ENCODE results near the gene RLF.

The RLF gene

DNA sequence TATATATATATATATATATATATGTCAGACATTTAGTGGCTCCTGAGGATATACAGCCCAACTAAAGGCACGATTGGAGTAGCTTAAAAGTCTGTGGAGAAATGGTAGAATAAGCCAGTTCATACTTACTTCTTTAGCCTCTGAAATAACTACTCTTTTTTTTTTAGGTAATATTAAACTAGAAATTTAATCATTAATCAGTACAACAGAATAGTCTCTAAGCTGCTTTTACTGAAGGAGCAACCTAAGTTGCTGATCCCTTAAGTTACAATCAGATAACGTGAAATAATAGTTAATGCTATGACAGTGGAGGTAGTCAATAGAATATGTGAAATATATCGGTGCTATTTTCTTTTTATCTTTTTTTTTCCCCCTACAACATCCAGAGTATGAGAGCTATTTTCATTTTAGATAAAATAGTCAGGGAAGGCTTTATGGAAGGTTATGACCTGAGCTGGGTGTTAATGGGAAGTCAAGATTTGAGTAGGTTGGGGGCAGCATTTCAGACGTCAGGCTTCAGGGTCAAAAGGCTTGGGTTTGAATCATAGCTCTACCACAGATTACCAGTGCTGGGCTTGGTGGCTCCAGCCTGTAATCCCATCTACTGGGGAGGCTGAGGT lies 112.5 kb downstream of the RLF start:
- DNase-seq (ENCODE audit: low spot score): no peak
- TF ChIP-seq, protein P1, sequence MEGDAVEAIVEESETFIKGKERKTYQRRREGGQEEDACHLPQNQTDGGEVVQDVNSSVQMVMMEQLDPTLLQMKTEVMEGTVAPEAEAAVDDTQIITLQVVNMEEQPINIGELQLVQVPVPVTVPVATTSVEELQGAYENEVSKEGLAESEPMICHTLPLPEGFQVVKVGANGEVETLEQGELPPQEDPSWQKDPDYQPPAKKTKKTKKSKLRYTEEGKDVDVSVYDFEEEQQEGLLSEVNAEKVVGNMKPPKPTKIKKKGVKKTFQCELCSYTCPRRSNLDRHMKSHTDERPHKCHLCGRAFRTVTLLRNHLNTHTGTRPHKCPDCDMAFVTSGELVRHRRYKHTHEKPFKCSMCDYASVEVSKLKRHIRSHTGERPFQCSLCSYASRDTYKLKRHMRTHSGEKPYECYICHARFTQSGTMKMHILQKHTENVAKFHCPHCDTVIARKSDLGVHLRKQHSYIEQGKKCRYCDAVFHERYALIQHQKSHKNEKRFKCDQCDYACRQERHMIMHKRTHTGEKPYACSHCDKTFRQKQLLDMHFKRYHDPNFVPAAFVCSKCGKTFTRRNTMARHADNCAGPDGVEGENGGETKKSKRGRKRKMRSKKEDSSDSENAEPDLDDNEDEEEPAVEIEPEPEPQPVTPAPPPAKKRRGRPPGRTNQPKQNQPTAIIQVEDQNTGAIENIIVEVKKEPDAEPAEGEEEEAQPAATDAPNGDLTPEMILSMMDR (conservative IDR thresholded peaks at IDR 0.05; ENCODE audit: low read depth): no peak
- ChIA-PET POLR2A (ENCODE audit: low non-redundant PET) (no interaction called here), CTCF (interaction anchor here (0.7 kb wide), 1 partner anchor 62 kb away, joined by 6 read pairs; no protein-coding TSS in a partner anchor)
- no peak overlapping the region for H3K27ac ChIP-seq

DNA sequence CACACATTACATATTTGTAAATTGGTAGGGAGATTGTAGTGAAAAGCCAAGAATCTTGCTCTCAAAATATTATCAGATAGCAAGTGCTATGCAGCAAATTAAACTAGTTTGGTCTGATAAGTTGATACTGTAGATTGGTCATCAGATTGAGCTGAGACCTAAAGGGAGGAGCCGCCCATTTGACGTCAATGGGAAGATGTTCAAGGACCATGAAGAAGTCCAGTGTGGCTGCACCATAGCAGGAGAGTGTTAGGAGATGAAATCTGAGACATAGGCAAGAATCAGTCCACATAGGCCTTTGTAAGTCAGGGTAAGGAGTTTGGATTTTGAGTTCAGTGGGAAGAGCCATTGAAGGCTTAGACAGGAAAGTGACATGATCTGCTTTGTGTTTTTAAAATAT lies 113.1 kb downstream of the RLF start:
- DNase-seq (ENCODE audit: low spot score): no peak
- CTCF ChIA-PET: interaction anchor here (0.7 kb wide), 1 partner anchor 62 kb away, joined by 6 read pairs; no protein-coding TSS in a partner anchor
- no peak overlapping the region for H3K27ac ChIP-seq
- TF ChIP-seq, protein P1 (conservative IDR thresholded peaks at IDR 0.05; ENCODE audit: low read depth): no peak
- POLR2A ChIA-PET (ENCODE audit: low non-redundant PET): no interaction called here

GRCh38 chr1:40276122-40276521 lies 114.9 kb downstream of the RLF start:
- CTCF ChIA-PET: no interaction called here
- TF ChIP-seq, protein P1 (conservative IDR thresholded peaks at IDR 0.05; ENCODE audit: low read depth): no peak
- H3K27ac ChIP-seq: no peak overlapping the region
- POLR2A ChIA-PET (ENCODE audit: low non-redundant PET): no interaction called here
- DNase-seq (ENCODE audit: low spot score): no peak

- TF ChIP-seq, protein P1 (conservative IDR thresholded peaks at IDR 0.05; ENCODE audit: low read depth): no peak
- POLR2A ChIA-PET (ENCODE audit: low non-redundant PET): no interaction called here
- no peak overlapping the region for H3K27ac ChIP-seq
- DNase-seq (ENCODE audit: low spot score): no peak
- CTCF ChIA-PET: interaction anchor here (0.7 to 1.0 kb wide), 2 partner anchors 40 to 123 kb away, joined by 3 to 4 read pairs; no protein-coding TSS in a partner anchor
Observed at GRCh38 chr1:40281853-40282252, 120.7 kb downstream of the RLF start.

Measured in RWPE1 (cell line).